ENCODE measurements around the gene KMT2E.

GRCh38 chr7:105030447-105030846, 16.4 kb downstream of the KMT2E start:
- no peak for TF ChIP-seq CTCF (tag by site-specific recombination; IDR thresholded peaks at IDR 0.05)
- no peak for TF ChIP-seq ZNF600 (tag by site-specific recombination; IDR thresholded peaks at IDR 0.05)
- no peak for TF ChIP-seq ZNF280D (tag by site-specific recombination; IDR thresholded peaks at IDR 0.05)
- TF ChIP-seq PRDM1 (tag by site-specific recombination; IDR thresholded peaks at IDR 0.05): no peak
- TF ChIP-seq ZNF362 (tag by site-specific recombination; IDR thresholded peaks at IDR 0.05): no peak
- no peak for TF ChIP-seq REST (tag by site-specific recombination; IDR thresholded peaks at IDR 0.05)
- TF ChIP-seq ZNF24 (tag by site-specific recombination; IDR thresholded peaks at IDR 0.05): no peak
- TF ChIP-seq REPIN1 (tag by site-specific recombination; IDR thresholded peaks at IDR 0.05; ENCODE audit: low read depth): no peak
- TF ChIP-seq ZBTB10 (tag by site-specific recombination; IDR thresholded peaks at IDR 0.05): no peak
- TF ChIP-seq ZBTB11 (tag by site-specific recombination; conservative IDR thresholded peaks at IDR 0.05; ENCODE audit: low read depth): no peak
- TF ChIP-seq GFI1B (tag by site-specific recombination; IDR thresholded peaks at IDR 0.05): no peak
- no peak for TF ChIP-seq ZNF660 (tag by site-specific recombination; IDR thresholded peaks at IDR 0.05)
- no peak for TF ChIP-seq MEIS1 (CRISPR knock-in tag; IDR thresholded peaks at IDR 0.05; ENCODE audit: borderline replicate concordance)
- TF ChIP-seq ZNF311 (tag by site-specific recombination; IDR thresholded peaks at IDR 0.05; ENCODE audit: borderline replicate concordance): no peak

Measured in HEK293 (cell line).